ENCODE measurements around the gene KIF4A.

DNA sequence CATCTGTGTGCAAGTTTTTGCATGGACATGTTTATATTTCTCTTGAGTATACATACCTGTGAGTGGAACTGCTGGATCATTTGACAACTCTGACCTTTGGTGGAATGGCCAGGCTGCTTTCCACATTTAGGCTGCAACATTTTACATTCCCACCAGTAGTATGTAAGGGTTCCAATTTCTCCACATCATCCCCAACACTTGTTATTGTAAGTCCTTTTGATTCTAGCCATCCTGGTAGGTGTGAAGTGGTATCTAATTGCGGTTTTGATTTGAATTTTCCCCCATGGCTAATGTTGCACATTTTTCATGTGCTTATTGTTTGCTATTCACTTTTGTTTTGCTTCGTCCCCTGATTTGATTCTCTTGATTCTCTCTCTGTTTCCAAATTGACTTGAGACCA, 171.1 kb downstream of the KIF4A start:
- TF ChIP-seq CTCF (IDR thresholded peaks at IDR 0.05; ENCODE audit: insufficient read depth, low read length) (no peak), POLR2AphosphoS5 (IDR thresholded peaks at IDR 0.05; ENCODE audit: low read depth) (no peak), SPI1 (IDR thresholded peaks at IDR 0.05; ENCODE audit: borderline replicate concordance, low read depth) (no peak)
